H1 (cell line): ENCODE results near the gene SLX4. TPM values are rescaled to one million over a fixed set of nuclear protein-coding genes. Genes with fewer than 3 reads are reported as not detected.

Experiments used
- CTCF ChIA-PET: fragments of 300-600 bp; sonication (Branson Sonifier 250); formaldehyde crosslinking; loops from one replicate; lab custom pipeline; 2021; ENCODE audit not compliant: partially characterized antibody; lab: Charles Lee
- POLR2A ChIA-PET: fragments of 300-600 bp; sonication (Branson Sonifier 250); formaldehyde crosslinking; loops from one replicate; lab custom pipeline; 2021; ENCODE audit warnings: inconsistent platforms; ENCODE audit not compliant: partially characterized antibody; lab: Charles Lee
- DNase-seq, 2 experiments: peaks; one replicate each; pipeline versions ENCODE4 v3.0.0 to v3.0.0-alpha.2; 2010 to 2022; ENCODE audit warnings: low spot score in 2 of 2, low read depth in 1 of 2, mixed read lengths in 1 of 2
- FAIRE-seq: peaks from 2 replicates; lab custom pipeline; 2011; peaks lifted over from hg19 to GRCh38; lab: Jason Lieb, UNC
- H2AFZ ChIP-seq: 2 replicates; pipeline ENCODE4 v1.8.1; 2012; ENCODE audit warnings: low read length, inconsistent platforms
- H2AK5ac ChIP-seq: 2 replicates; pipeline ENCODE4 v1.6.1; 2013; ENCODE audit warnings: low read depth, low read length
- H2BK120ac ChIP-seq: replicated peaks from 2 replicates; pipeline ENCODE3; 2013; ENCODE audit warnings: low read depth, low read length, inconsistent platforms
- H2BK12ac ChIP-seq: 2 replicates; pipeline ENCODE4 v1.6.1; 2013; ENCODE audit warnings: low read depth, low read length
- H2BK15ac ChIP-seq: 2 replicates; pipeline ENCODE4 v1.6.1; 2013; ENCODE audit warnings: low read length
- H2BK20ac ChIP-seq: 2 replicates; pipeline ENCODE4 v1.6.1; 2013; ENCODE audit warnings: low read length
- H2BK5ac ChIP-seq: 2 replicates; pipeline ENCODE4 v1.6.1; 2013; ENCODE audit warnings: low read depth, low read length
- H3K14ac ChIP-seq: 2 replicates; pipeline ENCODE4 v1.6.1; 2013; ENCODE audit warnings: inconsistent platforms; ENCODE audit not compliant: insufficient read length
- H3K18ac ChIP-seq: 2 replicates; pipeline ENCODE4 v1.6.1; 2013; ENCODE audit warnings: low read length; ENCODE audit errors: extremely low read depth
- H3K23ac ChIP-seq: 2 replicates; pipeline ENCODE4 v1.6.1; 2013; ENCODE audit warnings: inconsistent platforms; ENCODE audit not compliant: insufficient read length
- H3K23me2 ChIP-seq: 2 replicates; pipeline ENCODE4 v1.6.1; 2013; ENCODE audit warnings: low read depth, low read length
- H3K27ac ChIP-seq: 2 replicates; pipeline ENCODE4 v1.6.1; 2011; ENCODE audit warnings: low read depth, low read length, inconsistent platforms
- H3K27me3 ChIP-seq, 4 experiments: replicated peaks in 1 of 4; 1 replicate in 1 of 4; 2 replicates in 3 of 4; pipeline versions ENCODE4 v1.6.1 to v1.8.1; 2011 to 2013; ENCODE audit warnings: low read length in 3 of 4, mild to moderate bottlenecking in 3 of 4, inconsistent platforms in 2 of 4, mixed read lengths in 2 of 4, moderate library complexity in 1 of 4; ENCODE audit not compliant: control insufficient read depth in 3 of 4, insufficient read depth in 3 of 4; ENCODE audit errors: extremely low read depth in 1 of 4
- H3K36me3 ChIP-seq, 4 experiments: 2 replicates each; pipeline versions ENCODE4 v1.6.1 to v1.8.1; 2011 to 2013; ENCODE audit warnings: mild to moderate bottlenecking in 4 of 4, low read length in 3 of 4, moderate library complexity in 2 of 4, control low read depth in 1 of 4, inconsistent platforms in 1 of 4; ENCODE audit not compliant: insufficient read depth in 4 of 4, control insufficient read depth in 2 of 4
- H3K4ac ChIP-seq: replicated peaks from 2 replicates; pipeline ENCODE3; 2013; ENCODE audit warnings: low read length, low read depth, mixed read lengths, inconsistent platforms; ENCODE audit not compliant: insufficient read length
- H3K4me1 ChIP-seq, 4 experiments: replicated peaks in 1 of 4; 1 replicate in 1 of 4; 2 replicates in 3 of 4; pipeline versions ENCODE4 v1.6.1 to v1.8.1; 2011 to 2013; ENCODE audit warnings: low read length in 3 of 4, inconsistent platforms in 2 of 4, mixed read lengths in 1 of 4; ENCODE audit not compliant: insufficient read depth in 4 of 4, control insufficient read depth in 3 of 4
- H3K4me2 ChIP-seq, 2 experiments: 2 replicates each; pipeline versions ENCODE4 v1.6.1 to v1.8.1; 2011 to 2013; ENCODE audit warnings: low read depth in 2 of 2, low read length in 2 of 2, control low read depth in 1 of 2, inconsistent platforms in 1 of 2, mild to moderate bottlenecking in 1 of 2; ENCODE audit not compliant: insufficient read depth in 1 of 2
- H3K4me3 ChIP-seq, 4 experiments: fragments of 200-600, 300-600 bp in 1 of 4; sonication (generic), shearing (Covaris generic), sonication (Bioruptor Twin) in 1 of 4; 2 replicates each; pipeline versions ENCODE4 v1.5.1 to v1.8.1; 2011 to 2016; ENCODE audit warnings: low read length in 4 of 4, low read depth in 3 of 4, control low read depth in 2 of 4, inconsistent platforms in 2 of 4, mild to moderate bottlenecking in 2 of 4, mixed read lengths in 1 of 4, moderate library complexity in 1 of 4; ENCODE audit not compliant: insufficient read depth in 2 of 4; ENCODE audit errors: extremely low read depth in 1 of 4
- H3K56ac ChIP-seq: replicated peaks from 2 replicates; pipeline ENCODE3; 2013; ENCODE audit warnings: low read depth, mild to moderate bottlenecking, mixed read lengths, low read length, inconsistent platforms; ENCODE audit not compliant: insufficient read length
- H3K79me1 ChIP-seq: 2 replicates; pipeline ENCODE4 v1.6.1; 2013; ENCODE audit warnings: low read depth, low read length, control low read depth
- H3K79me2 ChIP-seq, 2 experiments: 2 replicates each; pipeline versions ENCODE4 v1.6.1 to v1.8.1; 2012 to 2013; ENCODE audit warnings: low read length in 2 of 2, mild to moderate bottlenecking in 2 of 2, inconsistent platforms in 1 of 2; ENCODE audit not compliant: insufficient read depth in 2 of 2, control insufficient read depth in 1 of 2
- H3K9ac ChIP-seq, 4 experiments: replicated peaks in 1 of 4; 1 replicate in 1 of 4; 2 replicates in 3 of 4; pipeline versions ENCODE4 v1.6.1 to v1.8.1; 2011 to 2013; ENCODE audit warnings: low read depth in 3 of 4, low read length in 3 of 4, control low read depth in 2 of 4, mild to moderate bottlenecking in 2 of 4, moderate library complexity in 2 of 4, inconsistent platforms in 1 of 4; ENCODE audit errors: extremely low read depth in 1 of 4
- H3K9me3 ChIP-seq, 2 experiments: 2 replicates each; pipeline versions ENCODE4 v1.6.1 to v1.8.1; 2012 to 2013; ENCODE audit warnings: mild to moderate bottlenecking in 2 of 2, moderate library complexity in 2 of 2, control low read depth in 1 of 2, inconsistent platforms in 1 of 2, low read depth in 1 of 2, low read length in 1 of 2, mixed read lengths in 1 of 2; ENCODE audit not compliant: insufficient read depth in 2 of 2
- H4K20me1 ChIP-seq, 2 experiments: replicated peaks in 1 of 2; 2 replicates each; pipeline versions ENCODE3 to v1.8.1; 2011 to 2013; ENCODE audit warnings: inconsistent platforms in 2 of 2, low read length in 2 of 2, mild to moderate bottlenecking in 1 of 2; ENCODE audit not compliant: insufficient read depth in 2 of 2, control insufficient read depth in 1 of 2
- H4K5ac ChIP-seq: 2 replicates; pipeline ENCODE4 v1.6.1; 2013; ENCODE audit warnings: low read length, low read depth, mixed read lengths, inconsistent platforms; ENCODE audit not compliant: insufficient read length
- H4K8ac ChIP-seq: 2 replicates; pipeline ENCODE4 v1.8.0; 2013; ENCODE audit warnings: mild to moderate bottlenecking, moderate library complexity, low read length, inconsistent platforms; ENCODE audit not compliant: insufficient read depth; ENCODE audit errors: extremely low read depth
- H4K91ac ChIP-seq: replicated peaks from 2 replicates; pipeline ENCODE3; 2013; ENCODE audit warnings: low read length, mixed read lengths, inconsistent platforms; ENCODE audit not compliant: insufficient read length
- ASH2L ChIP-seq: fragments of 200-600, 300-600 bp; sonication (generic); IDR thresholded peaks from one replicate; pipeline ENCODE4 v1.7.1; 2017; ENCODE audit warnings: low read length
- CEBPB ChIP-seq: IDR thresholded peaks from 2 replicates; pipeline ENCODE4 v1.6.1; 2012; ENCODE audit warnings: low read depth, low read length
- CTBP2 ChIP-seq: IDR thresholded peaks from 2 replicates; pipeline ENCODE4 v1.7.0; 2011; ENCODE audit warnings: borderline replicate concordance, mild to moderate bottlenecking, moderate library complexity, mixed read lengths, low read length; ENCODE audit not compliant: insufficient read depth, insufficient read length
- EZH2 ChIP-seq: fragments of 200-600 bp; sonication (generic); IDR thresholded peaks from 2 replicates; pipeline ENCODE4 v1.7.1; 2012; ENCODE audit warnings: low read depth, mild to moderate bottlenecking, moderate library complexity, low read length, inconsistent platforms; ENCODE audit not compliant: severe bottlenecking
- GTF2F1 ChIP-seq: IDR thresholded peaks from 2 replicates; pipeline ENCODE4 v1.6.1; 2012; ENCODE audit warnings: low read depth, low read length, improper control_type of control experiment, borderline replicate concordance
- HDAC6 ChIP-seq: IDR thresholded peaks from one replicate; pipeline ENCODE4 v1.7.1; 2012; ENCODE audit warnings: low read depth, mild to moderate bottlenecking, inconsistent platforms, low read length, moderate library complexity
- JUN ChIP-seq: IDR thresholded peaks from 2 replicates; pipeline ENCODE4 v1.6.1; 2011; ENCODE audit warnings: low read depth, mild to moderate bottlenecking, improper control_type of control experiment, low read length
- POU5F1 ChIP-seq: IDR thresholded peaks from 2 replicates; pipeline ENCODE4 v1.6.1; 2011; ENCODE audit warnings: low read depth, mild to moderate bottlenecking, low read length, moderate library complexity
- RAD21 ChIP-seq, 2 experiments: IDR thresholded peaks in 1 of 2; conservative IDR thresholded peaks in 1 of 2; 2 replicates each; pipeline ENCODE4 v1.6.1; 2011; ENCODE audit warnings: low read depth in 2 of 2, low read length in 2 of 2, improper control_type of control experiment in 1 of 2, inconsistent platforms in 1 of 2, mild to moderate bottlenecking in 1 of 2, moderate library complexity in 1 of 2
- RNF2 ChIP-seq: fragments of 200-900, 300-1000 bp; sonication (generic); IDR thresholded peaks from 2 replicates; pipeline ENCODE4 v1.7.1; 2016; ENCODE audit warnings: borderline replicate concordance, low read depth, mild to moderate bottlenecking, antibody characterized with exemption, low read length; ENCODE audit not compliant: poor library complexity, severe bottlenecking; ENCODE audit errors: missing control alignments
- SIX5 ChIP-seq: IDR thresholded peaks from 2 replicates; pipeline ENCODE4 v1.6.1; 2011; ENCODE audit warnings: mild to moderate bottlenecking, low read depth, low read length
- SP4 ChIP-seq: IDR thresholded peaks from 2 replicates; pipeline ENCODE4 v1.6.1; 2012; ENCODE audit warnings: low read length, inconsistent platforms
- SRF ChIP-seq: IDR thresholded peaks from 2 replicates; pipeline ENCODE4 v1.6.1; 2011; ENCODE audit warnings: mild to moderate bottlenecking, low read depth, low read length, moderate library complexity
- TAF1 ChIP-seq: IDR thresholded peaks from 2 replicates; pipeline ENCODE4 v1.6.1; 2011; ENCODE audit warnings: mild to moderate bottlenecking, low read depth, low read length
- WGBS, 2 experiments: shearing (Covaris generic) in 1 of 2; methylation state at CpG; one replicate each; pipeline versions ENCODE4 v1.1.6 to v1.1.7; 2013 to 2015; ENCODE audit warnings: low lambda C conversion rate in 2 of 2, mixed read lengths in 2 of 2, inconsistent platforms in 1 of 2, low coverage in 1 of 2, missing lambda C conversion rate in 1 of 2; ENCODE audit not compliant: insufficient replicate concordance in 2 of 2, insufficient coverage in 1 of 2, insufficient read length in 1 of 2; ENCODE audit errors: extremely low coverage in 1 of 2, missing lambda C conversion rate in 1 of 2; 5-methylcytosine and 5-hydroxymethylcytosine counted together
- polyA plus RNA-seq, 7 experiments: library from polyadenylated mRNA; depleted of rRNA in 3 of 7; stranded (reverse) in 5 of 7; unstranded in 2 of 7; fragments of >200 nt in 5 of 7; fragments of 200-250 nt in 2 of 7; gene quantifications; 1 replicate in 5 of 7; 2 replicates in 1 of 7; 4 replicates in 1 of 7; pipeline versions ENCODE4 v1.2.1 to v1.2.3, GENCODE V29; 2011 to 2013; ENCODE audit warnings: missing spikeins in 2 of 7, mixed read lengths in 2 of 7
- total RNA-seq: library from RNA; stranded (reverse); fragmentation: NEBNext Ultra II Directional; extraction: Animal tissue kit (Norgen Biotek cat#: 25700); gene quantifications from 2 replicates; pipeline ENCODE4 v1.2.1, GENCODE V29; 2021

Gene SLX4
- total and polyA plus RNA-seq, 2 of the 8 experiments (the other 6 are each of a cell fraction or from before 2014, with no cell fraction given): 4.4 to 11.4 TPM

DNA sequence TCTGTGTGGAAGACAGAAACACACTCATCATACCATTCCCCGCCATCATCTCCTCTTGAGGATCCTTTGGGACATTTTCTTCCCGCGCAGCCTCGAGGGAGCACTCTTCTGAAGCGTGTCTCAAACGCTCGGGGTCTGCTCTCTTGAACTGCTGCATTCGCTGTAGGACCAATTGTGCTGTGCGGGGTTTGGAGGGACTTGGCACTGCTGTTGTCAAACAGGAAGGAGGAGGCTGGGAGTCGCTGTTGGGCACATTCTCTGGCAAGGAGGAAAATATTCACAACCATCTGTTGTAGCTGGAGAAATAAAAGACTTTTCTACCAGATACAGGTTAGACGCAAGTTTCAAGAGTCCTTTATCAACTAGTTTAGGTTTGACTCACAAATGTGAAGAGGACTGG, 5.0 kb downstream of the SLX4 start:
- Histone ChIP-seq H4K5ac (no peak overlapping the region), H2BK120ac (no peak overlapping the region), H2AFZ (no peak overlapping the region), H2BK15ac (no peak overlapping the region), H3K56ac (no peak overlapping the region), H2BK12ac (no peak overlapping the region), H3K36me3 (peaks cover 0 to 14% (median 4%) of the 10 kb centered on the region in 4 experiments; a peak in 4 of 8 replicates), H3K79me2 (no peaks in the 10 kb centered on the region), H3K4ac (no peak overlapping the region), H3K79me1 (no peaks in the 10 kb centered on the region), H4K20me1 (peaks cover 0 to 2% of the 10 kb centered on the region in 2 experiments), H2AK5ac (no peak overlapping the region), H4K8ac (no peak overlapping the region), H3K4me3 (no peak overlapping the region), H3K14ac (no peak overlapping the region), H3K27ac (no peak overlapping the region), H3K23me2 (peaks cover 6% of the 10 kb centered on the region; the same call in 1 of the 2 replicates), H3K4me2 (no peak overlapping the region), H3K4me1 (peaks cover 0 to 4% (median 0%) of the 10 kb centered on the region in 4 experiments; a peak in 1 of 7 replicates), H3K23ac (no peak overlapping the region), H3K18ac (no peak overlapping the region), H4K91ac (no peak overlapping the region), H3K27me3 (peaks cover 0 to 3% (median 0%) of the 10 kb centered on the region in 4 experiments; a peak in 2 of 7 replicates), H3K9ac (no peak overlapping the region), H2BK20ac (no peak overlapping the region), H3K9me3 (no peaks in the 10 kb centered on the region), H2BK5ac (no peak overlapping the region)
- ChIA-PET POLR2A (interaction anchor here (0.9 kb wide), 1 partner anchor 69 kb away, joined by 3 read pairs; no protein-coding TSS in a partner anchor), CTCF (interaction anchor here (0.6 kb wide), 1 partner anchor 561 kb away, joined by 3 read pairs; no protein-coding TSS in a partner anchor)
- FAIRE-seq (no peak), DNase-seq (no peak)
- WGBS, 2 experiments: 96% methylated on average over 11 of the region's 11 CpGs; no CpG with 5 or more reads in 1 of the 2 experiments
- TF ChIP-seq TAF1 (no peak), JUN (no peak), EZH2 (no peak), CTBP2 (no peak), ASH2L (no peak), HDAC6 (no peak), POU5F1 (no peak), SP4 (no peak), GTF2F1 (no peak), RNF2 (no peak), SIX5 (no peak), RAD21 (IDR thresholded peaks at IDR 0.05 in 1 of 2, conservative IDR thresholded peaks at IDR 0.05 in 1 of 2; ENCODE audit: low read depth in 2 of 2, low read length in 2 of 2) (no peak), CEBPB (no peak), SRF (no peak)
